Colonic mucosa (tissue), 4 donors: ENCODE measurements around the gene SMG7. TPM values are rescaled to one million over a fixed set of nuclear protein-coding genes. Genes with fewer than 3 reads are reported as not detected.

Source experiments
- DNase-seq: peaks from one replicate; pipeline ENCODE4 v3.0.0-alpha.2; 2020
- H3K27ac ChIP-seq: fragments of 200-600 bp; one replicate; pipeline ENCODE4 v1.8.0; 2021
- H3K27me3 ChIP-seq: fragments of 200-600 bp; one replicate; pipeline ENCODE4 v1.8.0; 2021
- H3K36me3 ChIP-seq: fragments of 200-600 bp; one replicate; pipeline ENCODE4 v1.8.0; 2021
- H3K4me1 ChIP-seq: fragments of 200-600 bp; one replicate; pipeline ENCODE4 v1.8.0; 2021; ENCODE audit warnings: mild to moderate bottlenecking
- H3K4me3 ChIP-seq: fragments of 200-600 bp; one replicate; pipeline ENCODE4 v1.8.0; 2021
- H3K9ac ChIP-seq, 2 donors: one replicate each; pipeline ENCODE4 v1.7.0; 2013; ENCODE audit warnings: control low read depth in 2 of 2, low read depth in 2 of 2, low read length in 2 of 2
- H3K9me3 ChIP-seq: fragments of 200-600 bp; one replicate; pipeline ENCODE4 v1.8.0; 2021
- CTCF ChIP-seq: fragments of 200-600 bp; IDR thresholded peaks from one replicate; pipeline ENCODE4 v1.8.0; 2022; ENCODE audit warnings: antibody characterized with exemption, mild to moderate bottlenecking
- intact Hi-C: fragments of 100-400 bp; cut with DNase I; formaldehyde crosslinking; loops from one replicate; pipeline ENCODE4 v1.14.1; 2022
- total RNA-seq, 2 donors: library from RNA; stranded (reverse); fragmentation: NEBNext Ultra II Directional in 1 of 2; extraction: Animal tissue kit (Norgen Biotek cat#: 25700) in 1 of 2; gene quantifications; one replicate each; pipeline ENCODE4 v1.2.1, GENCODE V29; 2021
- donor health status: healthy.
- donor health status: DM: no; HTN: no; CAD: no.
- donor health status: DM: no; HTN: no; CAD: no.

The SMG7 gene
- total RNA-seq, 2 donors from 2014 or later, result 55.2 to 57.1 TPM

DNA sequence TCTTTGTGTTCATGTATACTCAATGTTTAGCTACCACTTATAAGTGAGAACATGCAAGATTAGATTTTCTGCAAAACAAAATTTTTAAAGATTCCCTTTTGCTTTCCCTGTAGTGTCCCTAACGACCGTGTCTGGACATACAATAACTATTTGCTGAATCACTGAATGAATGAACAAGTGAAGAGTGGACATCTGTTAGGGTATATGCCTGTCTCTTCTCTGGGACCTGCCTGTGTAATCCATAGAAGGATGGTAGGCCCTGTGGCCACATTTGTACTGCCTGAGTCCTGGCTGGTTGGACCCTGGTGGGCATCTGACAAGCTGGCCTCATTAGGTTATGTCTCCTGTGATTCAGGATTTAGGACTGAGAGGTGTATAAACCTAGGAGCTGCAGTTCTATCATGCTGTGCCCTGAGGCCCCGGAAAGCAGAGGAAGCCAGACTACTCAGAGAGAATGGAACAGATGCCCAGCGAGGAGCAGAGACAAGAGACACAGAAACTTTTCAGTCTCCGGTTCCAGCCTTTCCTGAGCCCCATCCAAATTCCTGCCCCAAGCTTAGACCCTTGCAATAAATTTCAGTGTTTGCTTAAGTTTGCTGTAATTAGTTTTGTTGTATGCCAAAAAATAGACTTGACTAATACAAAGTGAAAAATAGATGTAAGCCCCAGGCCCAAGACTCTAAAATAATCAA lies 125.5 kb downstream of the SMG7 start:
- no peak for DNase-seq
- Histone ChIP-seq H3K9ac (no peak overlapping the region), H3K27me3 (no peaks in the 10 kb centered on the region), H3K27ac (peak overlapping the region; percentile 15), H3K36me3 (no peaks in the 10 kb centered on the region), H3K9me3 (no peaks in the 10 kb centered on the region), H3K4me1 (no peaks in the 10 kb centered on the region), H3K4me3 (no peak overlapping the region)
- no peak for TF ChIP-seq CTCF
- intact Hi-C loops, result no loop called here

DNA sequence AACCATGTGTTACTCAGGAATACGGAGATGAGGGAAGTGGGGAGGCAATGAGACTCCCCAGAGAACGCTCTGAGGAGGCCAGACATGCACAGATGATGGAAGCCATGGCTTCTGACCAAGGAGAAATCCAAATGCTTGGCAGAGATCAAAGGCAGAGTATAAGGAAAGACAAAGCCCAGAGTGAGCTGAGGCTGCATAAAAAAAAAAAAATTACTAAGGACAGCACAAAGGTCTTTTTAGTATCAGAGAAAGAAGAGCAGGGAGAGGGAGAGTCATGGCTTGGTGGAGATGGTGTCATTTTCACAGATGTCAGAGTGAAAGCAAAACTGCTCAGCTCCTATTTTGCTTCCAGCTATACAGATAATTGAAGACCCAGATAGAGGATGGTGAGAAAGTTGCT lies 126.1 kb downstream of the SMG7 start:
- Histone ChIP-seq H3K36me3 (no peaks in the 10 kb centered on the region), H3K9me3 (no peaks in the 10 kb centered on the region), H3K9ac (no peak overlapping the region), H3K4me1 (no peaks in the 10 kb centered on the region), H3K4me3 (no peak overlapping the region), H3K27me3 (no peaks in the 10 kb centered on the region), H3K27ac (peak overlapping the region; percentile 15)
- TF ChIP-seq CTCF, result no peak
- intact Hi-C loops, result no loop called here
- DNase-seq, result no peak

DNA sequence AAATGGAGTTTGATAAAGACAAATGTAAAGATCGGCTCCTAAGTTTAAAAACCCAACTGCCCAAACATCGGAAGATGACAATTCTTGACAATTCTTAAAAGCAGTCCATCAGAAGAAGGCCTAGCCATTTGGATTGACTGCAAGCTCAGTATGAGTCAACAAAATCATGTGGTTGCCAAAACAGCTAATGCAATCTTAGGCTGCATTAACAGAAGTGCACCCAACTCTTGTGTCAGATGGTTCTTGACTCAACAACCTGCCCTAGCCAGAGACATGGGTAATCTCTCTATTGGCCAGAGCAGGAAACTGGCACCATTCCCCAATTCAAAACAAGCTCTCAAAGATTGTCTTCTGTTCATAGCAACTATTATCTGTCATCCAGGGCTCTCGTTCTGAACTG lies 127.8 kb downstream of the SMG7 start:
- H3K27ac ChIP-seq, result no peak overlapping the region
- no peak for TF ChIP-seq CTCF

GRCh38 chr1:183600634-183601033 lies 128.3 kb downstream of the SMG7 start:
- intact Hi-C loops, result no loop called here
- Histone ChIP-seq H3K4me3 (no peak overlapping the region), H3K9ac (no peak overlapping the region), H3K4me1 (no peaks in the 10 kb centered on the region), H3K27ac (no peak overlapping the region), H3K9me3 (no peaks in the 10 kb centered on the region), H3K27me3 (no peaks in the 10 kb centered on the region), H3K36me3 (no peaks in the 10 kb centered on the region)
- no peak for DNase-seq
- TF ChIP-seq CTCF, result no peak

More for the DNA sequence above, 127.8 kb downstream of the SMG7 start:
- intact Hi-C loops, result no loop called here
- Histone ChIP-seq H3K9ac (no peak overlapping the region), H3K9me3 (no peaks in the 10 kb centered on the region), H3K36me3 (no peaks in the 10 kb centered on the region), H3K27me3 (no peaks in the 10 kb centered on the region), H3K4me3 (no peak overlapping the region), H3K4me1 (no peaks in the 10 kb centered on the region)
- no peak for DNase-seq

- TF ChIP-seq CTCF, result no peak
- H3K27ac ChIP-seq, result peak overlapping the region; percentile 42
- H3K4me1 ChIP-seq, result no peaks in the 10 kb centered on the region
- no peak for DNase-seq
- no peaks in the 10 kb centered on the region for H3K36me3 ChIP-seq
- intact Hi-C loops, result no loop called here
- H3K27me3 ChIP-seq, result no peaks in the 10 kb centered on the region
- H3K9ac ChIP-seq, result no peak overlapping the region
- H3K4me3 ChIP-seq, result no peak overlapping the region
- no peaks in the 10 kb centered on the region for H3K9me3 ChIP-seq
Observed at GRCh38 chr1:183602510-183602909, 130.2 kb downstream of the SMG7 start.

Other genes with a start within 250 kb of the SMG7 start
- 1 to 10 TPM in 1 of 2 donors, under 1 TPM in 1; 0.27 to 1.4 TPM for gene NMNAT2, start 54.1 kb upstream of the SMG7 start, total RNA-seq
- gene NCF2, start 118.0 kb downstream of the SMG7 start, total RNA-seq, result 1 to 10 TPM; 2.5 to 9.1 TPM
- 100 to 1,000 TPM; 147 to 189 TPM for gene ARPC5, start 163.3 kb downstream of the SMG7 start, total RNA-seq
- gene APOBEC4, start 180.8 kb downstream of the SMG7 start, total RNA-seq, result not detected